KMS-11 (cell line): Measurements from ENCODE around the gene ABHD17A.

ENCODE experiments used
- H2AFZ ChIP-seq: fragments of 200-600 bp; sonication (generic); 2 replicates; pipeline ENCODE4 v1.6.1; 2016; ENCODE audit warnings: antibody characterized with exemption, mixed run types, low read depth
- H3K27ac ChIP-seq: fragments of 200-600 bp; sonication (generic); 2 replicates; pipeline ENCODE4 v1.6.1; 2016; ENCODE audit warnings: mild to moderate bottlenecking, mixed run types
- H3K27me3 ChIP-seq: fragments of 200-600 bp; sonication (generic); 2 replicates; pipeline ENCODE4 v1.6.1; 2017; ENCODE audit warnings: mild to moderate bottlenecking, low read depth, mixed run types, moderate library complexity; ENCODE audit not compliant: insufficient read depth
- H3K36me3 ChIP-seq: fragments of 200-600 bp; sonication (generic); 2 replicates; pipeline ENCODE4 v1.6.1; 2017; ENCODE audit warnings: mild to moderate bottlenecking, mixed run types; ENCODE audit not compliant: insufficient read depth
- H3K4me1 ChIP-seq: fragments of 200-600 bp; sonication (generic); 2 replicates; pipeline ENCODE4 v1.6.1; 2016; ENCODE audit warnings: mild to moderate bottlenecking, low read depth, mixed run types; ENCODE audit not compliant: poor library complexity, severe bottlenecking
- H3K4me2 ChIP-seq: fragments of 200-600 bp; sonication (generic); 2 replicates; pipeline ENCODE4 v1.7.0; 2016; ENCODE audit warnings: mild to moderate bottlenecking, mixed run types
- H3K4me3 ChIP-seq: fragments of 200-600 bp; sonication (generic); IDR thresholded peaks from 2 replicates; pipeline ENCODE4 v1.6.1; 2017; ENCODE audit warnings: low read depth, low read length, mixed read lengths; ENCODE audit not compliant: insufficient read depth
- H3K79me2 ChIP-seq: fragments of 200-600 bp; sonication (generic); 2 replicates; pipeline ENCODE4 v1.6.1; 2016; ENCODE audit warnings: low read depth, mixed run types; ENCODE audit not compliant: insufficient read depth
- H3K9ac ChIP-seq: fragments of 200-600 bp; sonication (generic); 2 replicates; pipeline ENCODE4 v1.6.1; 2016; ENCODE audit warnings: mild to moderate bottlenecking, mixed run types
- H4K20me1 ChIP-seq: fragments of 200-600 bp; sonication (generic); 2 replicates; pipeline ENCODE4 v1.6.1; 2016; ENCODE audit warnings: mild to moderate bottlenecking, mixed run types; ENCODE audit not compliant: insufficient read depth
- TF ChIP-seq, protein P1 (sequence below): fragments of 200-600 bp; sonication (generic); conservative IDR thresholded peaks from 2 replicates; pipeline ENCODE4 v1.6.1; 2017; ENCODE audit warnings: low read depth, mild to moderate bottlenecking, antibody characterized with exemption, low read length, moderate library complexity, mixed read lengths

Gene ABHD17A

GRCh38 chr19:1910177-1910576, 24.9 kb upstream of the ABHD17A start:
- H2AFZ ChIP-seq: no peak overlapping the region

GRCh38 chr19:1909761-1910080, 24.4 kb upstream of the ABHD17A start:
- Histone ChIP-seq H4K20me1 (no peaks in the 10 kb centered on the region), H3K36me3 (no peaks in the 10 kb centered on the region), H3K4me2 (no peak overlapping the region), H2AFZ (no peak overlapping the region), H3K4me1 (peaks cover 6% of the 10 kb centered on the region), H3K9ac (no peak overlapping the region), H3K4me3 (no peak overlapping the region), H3K27me3 (no peaks in the 10 kb centered on the region), H3K27ac (no peak overlapping the region), H3K79me2 (peaks cover 31% of the 10 kb centered on the region; the same call in 1 of the 2 replicates)
- TF ChIP-seq, protein P1, sequence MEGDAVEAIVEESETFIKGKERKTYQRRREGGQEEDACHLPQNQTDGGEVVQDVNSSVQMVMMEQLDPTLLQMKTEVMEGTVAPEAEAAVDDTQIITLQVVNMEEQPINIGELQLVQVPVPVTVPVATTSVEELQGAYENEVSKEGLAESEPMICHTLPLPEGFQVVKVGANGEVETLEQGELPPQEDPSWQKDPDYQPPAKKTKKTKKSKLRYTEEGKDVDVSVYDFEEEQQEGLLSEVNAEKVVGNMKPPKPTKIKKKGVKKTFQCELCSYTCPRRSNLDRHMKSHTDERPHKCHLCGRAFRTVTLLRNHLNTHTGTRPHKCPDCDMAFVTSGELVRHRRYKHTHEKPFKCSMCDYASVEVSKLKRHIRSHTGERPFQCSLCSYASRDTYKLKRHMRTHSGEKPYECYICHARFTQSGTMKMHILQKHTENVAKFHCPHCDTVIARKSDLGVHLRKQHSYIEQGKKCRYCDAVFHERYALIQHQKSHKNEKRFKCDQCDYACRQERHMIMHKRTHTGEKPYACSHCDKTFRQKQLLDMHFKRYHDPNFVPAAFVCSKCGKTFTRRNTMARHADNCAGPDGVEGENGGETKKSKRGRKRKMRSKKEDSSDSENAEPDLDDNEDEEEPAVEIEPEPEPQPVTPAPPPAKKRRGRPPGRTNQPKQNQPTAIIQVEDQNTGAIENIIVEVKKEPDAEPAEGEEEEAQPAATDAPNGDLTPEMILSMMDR: no peak

More at GRCh38 chr19:1910177-1910576, 24.9 kb upstream of the ABHD17A start:
- Histone ChIP-seq H3K4me3 (no peak overlapping the region), H3K4me1 (peaks cover 4% of the 10 kb centered on the region), H3K27me3 (no peaks in the 10 kb centered on the region), H3K4me2 (no peak overlapping the region), H3K36me3 (no peaks in the 10 kb centered on the region), H3K79me2 (peaks cover 31% of the 10 kb centered on the region; the same call in 1 of the 2 replicates), H4K20me1 (no peaks in the 10 kb centered on the region), H3K9ac (no peak overlapping the region), H3K27ac (no peak overlapping the region)
- TF ChIP-seq, protein P1: no peak

- H3K9ac ChIP-seq: no peak overlapping the region
- H3K79me2 ChIP-seq: peaks cover 31% of the 10 kb centered on the region; the same call in 1 of the 2 replicates
- H3K4me2 ChIP-seq: no peak overlapping the region
These were observed 23.0 kb upstream of the ABHD17A start for GRCh38 chr19:1908364-1908678.

DNA sequence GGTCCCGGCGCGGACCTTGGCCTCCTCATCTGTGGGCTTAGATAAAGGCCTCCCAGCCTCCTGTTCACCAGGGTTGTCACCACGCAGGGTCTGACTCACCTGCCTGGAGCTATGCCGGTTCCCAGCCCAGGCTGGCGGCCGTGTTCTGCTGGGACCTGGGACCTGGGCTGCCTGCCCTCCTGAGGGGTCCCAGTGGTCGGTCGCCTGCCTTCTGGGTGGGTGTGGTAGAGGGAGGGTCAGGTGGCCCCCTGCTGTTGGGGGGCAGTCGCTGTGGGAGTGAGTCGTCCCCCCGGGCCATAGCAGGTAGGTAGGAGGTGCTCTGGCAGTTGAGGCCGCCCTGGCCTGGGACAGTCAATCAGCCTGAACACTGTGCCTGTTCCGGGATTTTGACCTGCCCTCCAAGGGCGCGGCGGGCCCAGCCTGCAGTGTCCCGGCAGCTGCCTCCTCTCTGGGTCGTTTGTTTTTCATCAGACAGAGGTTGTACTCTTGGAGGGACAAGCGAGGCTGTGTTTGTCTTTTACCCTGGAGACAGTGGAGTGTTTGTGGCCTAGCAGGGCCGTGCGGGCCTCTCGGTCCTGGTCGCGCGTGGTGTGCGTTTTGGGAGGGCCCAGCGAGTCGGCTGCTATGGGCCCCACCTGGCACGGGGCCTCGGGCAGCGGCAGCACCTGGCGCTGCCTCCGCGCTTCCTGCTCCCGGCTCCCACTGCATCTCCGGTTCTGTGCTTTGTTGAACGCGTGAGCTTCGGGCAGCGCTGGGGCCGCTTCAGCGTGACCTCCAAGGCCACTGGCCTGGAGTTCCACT, 22.5 kb upstream of the ABHD17A start:
- H3K9ac ChIP-seq: no peak overlapping the region
- no peak overlapping the region for H3K4me3 ChIP-seq

More at GRCh38 chr19:1908364-1908678, 23.0 kb upstream of the ABHD17A start:
- peaks cover 19% of the 10 kb centered on the region for H3K4me1 ChIP-seq
- H3K27me3 ChIP-seq: no peaks in the 10 kb centered on the region
- H3K4me3 ChIP-seq: no peak overlapping the region
- TF ChIP-seq, protein P1: no peak
- no peaks in the 10 kb centered on the region for H4K20me1 ChIP-seq
- no peak overlapping the region for H3K27ac ChIP-seq
- H3K36me3 ChIP-seq: no peaks in the 10 kb centered on the region
- no peak overlapping the region for H2AFZ ChIP-seq

More for the DNA sequence above, 22.5 kb upstream of the ABHD17A start:
- Histone ChIP-seq H3K27me3 (no peaks in the 10 kb centered on the region), H3K79me2 (peaks cover 31% of the 10 kb centered on the region; the same call in 1 of the 2 replicates), H4K20me1 (no peaks in the 10 kb centered on the region), H3K4me2 (no peak overlapping the region), H3K36me3 (no peaks in the 10 kb centered on the region), H3K4me1 (peaks cover 23% of the 10 kb centered on the region), H3K27ac (no peak overlapping the region), H2AFZ (no peak overlapping the region)
- TF ChIP-seq, protein P1: no peak
